Endometrial microvascular endothelial cells (primary cell): ENCODE results near the gene UBL3. TPM values are rescaled to one million over a fixed set of nuclear protein-coding genes. Genes with fewer than 3 reads are reported as not detected.

Source experiments
- in situ Hi-C: cut with HindIII; loops from 2 replicates; pipeline ENCODE4 v1.10.0; 2017; ENCODE audit warnings: low sequenced_read_pairs, low pct_unique_long_range_greater_than_20kb; ENCODE audit errors: inconsistent ontology term
- total RNA-seq: library from RNA; depleted of rRNA; stranded (reverse); fragments of >200 nt; gene quantifications from one replicate; pipeline ENCODE4 v1.2.3, GENCODE V29; 2015; ENCODE audit errors: inconsistent ontology term

The UBL3 gene
- total RNA-seq, 1 donor from 2014 or later = 9.3 TPM

DNA sequence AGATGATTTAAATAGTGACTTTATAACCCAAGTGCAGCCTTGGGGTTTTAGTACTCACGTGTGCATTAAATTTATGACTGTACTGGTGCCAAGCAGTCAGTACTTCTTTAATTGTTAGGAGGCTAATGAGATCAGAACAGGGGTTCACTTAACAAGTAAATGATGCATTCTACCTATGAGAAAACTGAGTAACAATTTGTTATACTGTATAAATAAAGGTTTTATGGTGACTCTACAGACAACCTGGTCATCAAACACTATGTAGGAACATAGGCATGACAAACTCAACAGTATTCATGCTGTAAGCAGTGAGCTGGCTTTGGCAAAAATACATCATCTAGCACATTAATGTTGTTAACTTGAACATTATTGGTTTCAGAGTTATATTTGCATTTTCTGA, 75.6 kb downstream of the UBL3 start:
- in situ Hi-C loops = no loop called here

DNA sequence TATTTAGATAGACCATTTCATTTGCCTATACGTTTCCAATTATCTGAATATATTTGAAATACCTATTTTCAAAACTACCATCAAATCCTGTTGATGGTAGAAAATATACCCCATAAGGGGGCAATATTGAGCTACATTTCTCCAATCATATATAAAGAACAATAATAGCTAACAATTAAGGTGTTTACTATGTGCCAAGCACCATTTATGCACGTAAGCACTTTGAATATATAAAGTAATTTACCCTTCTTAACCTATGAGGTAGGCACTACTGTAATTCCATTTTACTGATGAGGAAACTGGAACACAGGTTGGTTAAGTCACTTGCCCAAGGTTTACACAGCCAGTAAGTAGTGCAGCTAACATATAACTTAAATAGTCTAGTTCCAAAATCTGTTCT, 79.2 kb downstream of the UBL3 start:
- in situ Hi-C loops = no loop called here

- in situ Hi-C loops = no loop called here
Observed at GRCh38 chr13:29767006-29767405, 83.4 kb downstream of the UBL3 start.

- in situ Hi-C loops = no loop called here
Observed at GRCh38 chr13:29763436-29764180, 86.8 kb downstream of the UBL3 start.

DNA sequence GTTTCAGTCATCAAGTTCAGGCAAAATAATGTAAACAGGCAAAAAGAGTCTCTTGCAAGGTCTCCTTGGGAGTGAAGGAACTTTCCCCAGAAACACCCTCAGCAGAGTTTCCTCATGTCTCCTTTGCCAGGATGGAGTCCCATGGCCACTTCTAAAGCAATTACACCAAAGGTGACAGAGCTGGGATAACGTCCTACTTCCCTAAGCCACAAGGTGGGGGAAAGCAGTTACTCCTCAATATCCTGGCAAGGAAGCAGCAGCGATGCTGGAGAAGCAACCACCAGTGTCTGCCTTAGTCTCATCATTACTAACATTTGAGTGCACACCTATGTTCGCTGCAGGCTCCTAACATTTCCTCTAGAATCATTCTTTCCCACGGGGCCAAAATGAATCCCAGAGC, 88.6 kb downstream of the UBL3 start:
- in situ Hi-C loops = no loop called here

DNA sequence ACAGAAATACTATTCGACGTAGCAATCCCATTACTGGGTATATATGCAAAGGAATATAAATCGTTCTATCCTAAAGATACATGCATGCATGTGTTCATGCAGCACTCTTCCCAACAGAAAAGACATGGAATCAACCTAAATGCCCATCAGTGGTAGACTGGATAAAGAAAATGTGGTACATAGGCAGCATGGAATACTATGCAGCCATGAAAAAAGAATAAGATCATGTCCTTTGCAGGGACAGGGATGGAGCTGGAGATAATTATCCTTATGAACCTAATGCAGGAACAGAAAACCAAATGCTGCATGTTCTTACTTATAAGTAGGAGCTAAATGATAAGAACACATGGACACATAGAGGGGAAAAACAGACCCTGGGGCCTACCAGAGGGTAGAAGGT, 89.3 kb downstream of the UBL3 start:
- in situ Hi-C loops = no loop called here

DNA sequence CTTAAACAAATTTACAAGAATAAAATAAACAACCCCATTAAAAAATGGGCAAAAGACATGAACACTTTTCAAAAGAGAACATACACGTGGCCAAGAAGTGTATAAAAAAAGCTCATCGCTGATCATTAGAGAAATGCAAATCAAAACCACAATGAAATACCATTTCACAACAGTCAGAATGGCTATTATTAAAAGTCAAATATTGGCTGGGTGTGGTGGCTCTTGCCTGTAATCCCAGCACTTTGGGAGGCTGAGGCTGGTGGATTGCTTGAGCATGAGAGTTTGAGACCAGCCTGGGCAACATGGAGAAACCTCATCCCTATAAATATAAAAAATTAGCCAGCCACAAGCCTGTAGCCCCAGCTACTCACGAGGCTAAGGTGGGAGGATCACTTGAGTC, 89.9 kb downstream of the UBL3 start:
- in situ Hi-C loops = no loop called here

DNA sequence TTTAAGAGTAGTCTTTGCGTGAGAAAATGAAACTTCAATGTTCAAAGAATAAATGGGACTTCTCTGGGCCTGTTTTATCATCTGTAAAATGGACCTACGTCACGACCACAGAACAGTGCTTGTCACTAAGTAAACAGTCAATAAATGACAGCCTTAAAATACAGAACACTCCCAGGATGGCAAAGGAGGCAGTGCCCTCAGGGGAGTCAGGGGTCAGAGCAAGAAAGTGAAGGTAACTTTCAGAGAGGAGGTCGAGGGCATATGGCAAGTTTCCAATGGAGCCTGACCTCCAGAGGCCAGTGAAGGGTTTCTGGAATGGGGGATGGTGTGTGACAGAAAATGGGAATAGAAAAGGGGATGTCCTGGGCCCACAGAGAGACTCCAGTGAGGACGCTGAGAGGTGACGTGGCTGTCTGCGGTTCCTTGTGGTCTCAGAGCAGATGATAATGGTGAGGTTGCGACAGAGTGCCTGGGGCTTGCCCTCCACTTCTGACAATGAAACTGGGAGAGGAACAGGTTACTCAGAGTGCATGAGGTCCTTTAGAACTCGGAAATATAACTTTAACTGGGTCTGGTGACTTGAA, 91.8 kb downstream of the UBL3 start:
- in situ Hi-C loops = no loop called here

- in situ Hi-C loops = no loop called here
Observed at GRCh38 chr13:29756506-29756905, 93.9 kb downstream of the UBL3 start.

GRCh38 chr13:29754473-29754806, 96.0 kb downstream of the UBL3 start:
- in situ Hi-C loops = no loop called here

DNA sequence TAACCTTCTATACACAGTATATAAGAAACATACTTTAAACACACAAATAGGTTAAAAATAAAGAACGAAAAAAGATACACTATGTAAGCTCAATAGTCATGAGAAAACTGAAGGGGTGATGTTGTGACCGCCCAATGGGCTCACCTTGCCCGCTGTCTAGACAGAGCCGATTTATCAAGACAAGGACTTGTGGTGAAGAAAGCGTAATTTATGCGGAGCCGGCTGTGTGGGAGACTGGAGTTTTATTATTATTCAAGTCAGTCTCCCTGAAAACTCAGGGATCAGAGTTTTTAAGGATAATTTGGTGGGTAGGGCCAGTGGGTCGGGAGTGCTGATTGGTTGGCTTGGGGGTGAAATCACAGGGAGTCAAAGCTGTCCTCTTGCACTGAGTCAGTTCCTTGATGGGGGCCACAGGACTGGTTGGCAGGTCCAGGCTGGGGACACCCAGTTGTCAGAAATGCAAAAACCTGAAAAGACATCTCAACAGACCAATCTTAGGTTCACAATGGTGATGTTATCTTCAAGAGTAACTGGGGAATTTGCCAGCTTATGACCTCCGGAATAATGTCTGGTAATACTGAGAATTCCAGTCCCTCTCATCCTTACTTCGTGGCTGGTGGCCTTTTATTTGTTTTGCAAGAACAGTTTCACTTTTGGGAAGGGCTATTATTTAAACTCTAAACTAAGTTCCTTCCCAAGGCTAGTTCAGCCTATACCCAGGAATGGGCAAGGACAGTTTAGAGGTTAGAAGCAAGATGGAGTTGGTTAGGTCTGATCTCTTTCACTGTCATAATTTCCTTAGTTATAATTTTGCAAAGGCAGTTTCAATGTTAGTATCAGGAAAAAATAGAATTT, 96.6 kb downstream of the UBL3 start:
- in situ Hi-C loops = no loop called here

GRCh38 chr13:29752175-29752574, 98.2 kb downstream of the UBL3 start:
- in situ Hi-C loops = no loop called here

- in situ Hi-C loops = no loop called here
Observed at GRCh38 chr13:29750183-29750530, 100.3 kb downstream of the UBL3 start.

DNA sequence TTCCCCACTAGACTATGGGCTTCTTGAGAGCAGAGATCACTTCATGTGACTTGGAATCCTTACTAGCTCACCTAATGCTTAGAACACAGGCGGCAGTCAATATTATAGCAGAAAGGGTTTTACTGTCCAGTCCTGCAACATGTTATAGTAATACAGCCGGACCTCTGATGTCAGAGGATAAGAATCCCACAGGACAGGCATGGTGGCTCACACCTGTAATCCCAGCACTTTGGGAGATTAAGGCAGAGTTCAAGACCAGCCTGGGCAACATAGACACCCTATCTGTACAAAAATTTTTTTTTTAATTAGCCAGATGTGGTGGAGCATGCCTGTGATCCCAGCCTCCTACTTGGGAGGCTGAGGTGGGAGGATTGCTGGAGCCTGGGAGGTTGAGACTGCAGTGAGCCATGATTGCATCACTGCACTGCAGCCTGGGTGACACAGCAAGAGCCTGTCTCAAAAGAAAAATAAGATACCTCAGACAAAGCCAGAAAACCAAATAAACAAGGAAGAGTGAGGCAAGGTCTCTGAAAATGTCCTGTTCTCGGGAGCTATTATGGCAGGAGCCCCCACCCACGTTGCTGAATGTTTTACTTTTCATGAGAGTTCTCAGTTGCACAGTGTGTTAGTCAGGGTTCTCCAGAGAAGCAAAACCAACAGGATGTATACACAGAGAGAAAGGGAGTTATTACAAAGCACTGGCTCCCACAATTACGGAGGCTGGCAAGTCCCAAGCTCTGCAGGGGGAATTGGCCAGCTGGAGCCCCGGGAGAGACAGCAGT, 100.8 kb downstream of the UBL3 start:
- in situ Hi-C loops = no loop called here

DNA sequence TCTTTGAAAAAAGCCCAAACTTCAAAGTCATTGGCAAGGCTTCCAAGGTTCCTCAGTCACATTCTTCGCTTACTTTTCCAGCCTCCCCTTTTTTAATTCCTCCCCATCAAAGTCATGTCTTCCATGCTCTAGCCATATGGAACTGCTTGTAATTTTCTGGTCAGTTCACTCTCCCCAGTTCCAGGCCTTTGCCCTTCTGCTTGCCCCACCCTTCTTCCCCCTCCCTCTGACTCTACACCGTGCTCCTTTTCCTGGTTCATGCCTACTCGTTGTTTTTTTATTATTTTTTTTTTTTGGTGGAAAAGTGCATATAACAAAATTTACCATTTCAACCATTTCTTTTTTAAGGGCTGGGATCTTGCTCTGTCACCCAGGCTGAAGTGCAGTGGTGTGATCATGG, 102.3 kb downstream of the UBL3 start:
- in situ Hi-C loops = no loop called here

GRCh38 chr13:29746148-29746677, 104.2 kb downstream of the UBL3 start:
- in situ Hi-C loops = no loop called here

DNA sequence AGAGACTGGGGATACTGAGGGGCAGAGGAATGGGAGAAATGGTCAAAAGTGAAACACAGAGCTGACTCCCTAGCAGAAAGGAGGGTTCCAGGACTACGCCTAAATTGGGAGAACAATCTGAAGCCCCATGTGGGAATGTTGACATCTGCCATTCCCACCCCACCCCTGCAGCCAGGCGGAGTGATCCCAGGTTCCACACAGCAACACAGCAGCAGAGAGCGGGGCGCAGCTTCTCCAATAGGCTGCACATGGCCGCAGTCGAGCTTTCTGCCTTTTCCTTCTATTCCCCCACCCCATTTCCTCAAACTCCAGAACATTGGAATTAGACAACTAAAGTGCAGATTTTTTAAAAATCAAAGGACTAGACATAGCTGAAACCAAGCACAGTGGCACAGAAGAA, 104.7 kb downstream of the UBL3 start:
- in situ Hi-C loops = no loop called here

DNA sequence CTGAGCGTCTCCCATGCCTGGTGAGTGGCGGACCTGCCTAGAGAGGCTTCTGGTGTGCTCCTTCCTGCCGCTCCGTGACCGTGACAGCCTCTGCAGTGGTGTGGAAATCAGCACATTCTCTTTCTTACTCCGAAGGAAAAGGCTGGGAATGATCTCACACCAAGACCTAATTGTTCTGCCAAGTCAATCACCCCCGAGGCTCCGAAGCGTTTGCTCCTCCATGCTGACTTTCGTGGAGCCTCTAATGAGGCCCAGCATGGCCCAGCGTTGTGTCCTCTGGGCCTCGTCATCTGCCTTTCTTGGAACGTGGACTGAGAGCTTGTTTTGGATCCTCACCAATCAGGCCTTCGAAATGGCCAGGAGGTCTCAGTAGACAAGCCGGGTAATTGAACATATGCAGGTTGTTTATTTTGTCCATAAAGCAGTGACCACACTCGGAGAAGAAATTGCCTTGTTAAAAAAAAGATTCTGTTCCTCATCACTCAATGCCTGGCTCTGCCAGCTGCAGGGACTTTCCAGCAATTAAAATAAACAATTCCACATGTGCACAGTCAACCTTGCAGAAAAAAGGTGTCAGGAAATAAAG, 107.1 kb downstream of the UBL3 start:
- in situ Hi-C loops = no loop called here

DNA sequence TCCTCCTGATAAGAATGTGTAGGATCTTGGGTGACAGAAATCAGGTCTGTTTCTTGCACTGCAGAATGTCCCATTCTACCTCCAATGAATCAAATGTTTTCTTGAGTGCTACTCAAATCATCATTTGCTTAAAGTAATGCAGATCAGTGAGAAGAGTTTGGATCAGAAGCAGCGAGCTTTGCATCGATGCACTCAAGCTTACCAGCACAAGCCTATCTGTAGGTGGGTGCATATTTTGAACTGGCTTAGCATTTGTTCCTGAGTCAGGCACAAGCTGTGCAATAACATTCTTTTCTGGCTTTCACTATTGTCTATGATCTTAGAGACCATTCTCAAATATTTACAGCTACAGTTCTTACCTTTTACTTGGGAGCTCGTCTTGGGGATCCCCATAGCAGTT, 109.5 kb downstream of the UBL3 start:
- in situ Hi-C loops = no loop called here
